Activated naive CD4-positive, alpha-beta T cell treated with anti-CD3 and anti-CD28 coated beads for 36 hours (primary cell): ENCODE measurements around the gene BTK. TPM values are rescaled to one million over a fixed set of nuclear protein-coding genes. Genes with fewer than 3 reads are reported as not detected.
A peak's percentile ranks its signal among the peaks of the same experiment; 100 is the strongest.

Source experiments
- CTCF ChIA-PET: fragments of 350-600 bp; sonication (Branson Sonifier 250); formaldehyde crosslinking; loops from one replicate; lab custom pipeline; 2021; ENCODE audit warnings: antibody characterized with exemption; lab: Charles Lee
- DNase-seq: peaks from one replicate; pipeline ENCODE4 v3.0.0-alpha.2; 2020
- H3K27ac Mint-ChIP-seq: one replicate; pipeline ENCODE4 v1.8.0; 2021; ENCODE audit warnings: mild to moderate bottlenecking, mixed read lengths
- H3K27me3 Mint-ChIP-seq: one replicate; pipeline ENCODE4 v1.8.0; 2021; ENCODE audit warnings: low read depth, mixed read lengths
- H3K36me3 Mint-ChIP-seq: one replicate; pipeline ENCODE4 v1.8.0; 2021; ENCODE audit warnings: low read depth, mixed read lengths
- H3K4me1 Mint-ChIP-seq: one replicate; pipeline ENCODE4 v1.8.0; 2021; ENCODE audit warnings: low read depth, mixed read lengths
- H3K4me3 Mint-ChIP-seq: one replicate; pipeline ENCODE4 v1.8.0; 2021; ENCODE audit warnings: mild to moderate bottlenecking, moderate library complexity, mixed read lengths
- H3K9me3 Mint-ChIP-seq: one replicate; pipeline ENCODE4 v1.8.0; 2021; ENCODE audit warnings: mixed read lengths
- intact Hi-C: fragments of 100-400 bp; cut with micrococcal nuclease; formaldehyde crosslinking; loops from one replicate; pipeline ENCODE4 v1.15.1; 2023
- total RNA-seq, 2 experiments: library from RNA; stranded (reverse); gene quantifications; one replicate each; pipeline ENCODE4 v1.2.3, GENCODE V29; 2021

Gene BTK
- under 1 TPM; 0.38 to 0.47 TPM for total RNA-seq

DNA sequence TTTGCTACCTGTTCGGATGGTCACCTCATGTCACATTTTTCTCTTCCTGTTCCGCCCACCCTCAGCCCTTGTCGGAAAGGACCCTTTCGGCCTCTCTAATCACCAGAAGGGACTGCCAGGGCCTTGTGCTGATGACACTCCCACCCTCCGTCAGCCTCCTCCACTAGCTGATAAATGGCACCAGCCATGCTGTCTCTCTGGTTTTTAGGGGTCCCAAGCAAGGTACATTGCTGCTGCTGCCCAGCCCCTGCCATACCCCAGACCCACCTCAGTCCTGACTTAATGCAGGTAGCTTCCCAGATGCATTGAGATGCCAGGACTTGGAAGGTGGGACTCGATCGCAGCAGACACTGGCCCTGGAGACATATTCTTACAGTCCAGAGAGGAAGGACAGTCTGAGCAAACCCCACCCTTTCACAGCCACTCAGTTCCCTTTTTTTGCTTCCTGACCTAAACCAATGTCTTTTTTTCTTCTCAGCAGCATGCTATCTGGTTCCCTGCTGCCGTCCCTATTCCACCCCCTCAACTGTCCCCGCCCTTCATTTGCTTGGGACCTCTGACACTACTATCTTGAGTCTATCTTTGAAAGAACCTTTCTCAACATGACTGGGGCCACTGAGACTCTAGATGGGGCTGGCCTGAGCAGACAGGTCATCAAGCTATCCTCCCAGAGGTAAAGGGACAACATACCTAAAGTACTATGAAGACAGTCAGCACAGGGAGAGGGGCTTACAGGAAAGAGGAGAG, at the start of gene BTK:
Gene BTK (minus strand): TSS at position 397 of the 747 bp plus-strand sequence. CDS start 10,907 bp downstream, outside the sequence.
- H3K9me3 Mint-ChIP-seq, result no peaks in the 10 kb centered on the region
- CTCF ChIA-PET, result interaction anchor here (0.6 kb wide), 1 partner anchor 26 kb away, joined by 5 read pairs; no protein-coding TSS in a partner anchor
- intact Hi-C loops, result no loop called here
- no peak within 1 kb of the TSS for H3K4me3 Mint-ChIP-seq
- no peaks in the 10 kb centered on the region for H3K4me1 Mint-ChIP-seq
- H3K27me3 Mint-ChIP-seq, result no peaks in the 10 kb centered on the region
- H3K27ac Mint-ChIP-seq, result no peak within 1 kb of the TSS
- DNase-seq, result no peak
- H3K36me3 Mint-ChIP-seq, result peaks cover 2% of the 10 kb centered on the region

DNA sequence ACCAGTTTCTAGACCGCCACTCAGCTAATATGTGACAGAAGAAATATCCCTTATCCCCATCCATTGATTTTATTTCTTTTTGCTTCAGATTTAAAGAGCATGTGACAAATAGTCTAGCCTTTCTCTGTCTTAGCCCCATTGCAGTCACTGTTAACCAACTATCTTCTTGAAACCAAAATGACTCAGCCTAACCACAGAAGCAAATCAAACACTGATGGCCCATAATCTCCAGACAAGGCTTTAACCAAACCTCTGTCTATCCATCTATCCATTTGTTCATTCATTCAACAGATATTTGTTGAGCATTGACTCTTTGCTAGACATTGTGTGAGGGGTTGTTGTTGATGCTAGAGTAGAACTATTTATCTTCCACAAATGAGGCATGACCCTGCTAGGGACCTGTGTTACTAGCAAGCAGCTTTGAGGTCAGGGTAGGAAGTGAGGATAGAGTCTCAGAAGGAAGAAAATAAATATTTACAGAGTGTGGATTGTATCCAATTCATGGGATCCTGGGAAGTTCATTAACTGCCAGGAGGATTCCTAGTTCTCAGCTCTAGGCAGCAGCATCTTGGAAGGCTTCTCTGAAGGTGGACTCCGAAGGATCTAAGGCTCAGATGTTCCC, 44.6 kb upstream of the BTK start:
- Mint-ChIP-seq H3K27me3 (no peaks in the 10 kb centered on the region), H3K4me1 (peaks cover 11% of the 10 kb centered on the region), H3K4me3 (no peak overlapping the region), H3K27ac (peak overlapping the region; percentile 68), H3K9me3 (no peaks in the 10 kb centered on the region), H3K36me3 (peaks cover 20% of the 10 kb centered on the region)
- CTCF ChIA-PET, result no interaction called here
- DNase-seq, result no peak
- intact Hi-C loops, result no loop called here

DNA sequence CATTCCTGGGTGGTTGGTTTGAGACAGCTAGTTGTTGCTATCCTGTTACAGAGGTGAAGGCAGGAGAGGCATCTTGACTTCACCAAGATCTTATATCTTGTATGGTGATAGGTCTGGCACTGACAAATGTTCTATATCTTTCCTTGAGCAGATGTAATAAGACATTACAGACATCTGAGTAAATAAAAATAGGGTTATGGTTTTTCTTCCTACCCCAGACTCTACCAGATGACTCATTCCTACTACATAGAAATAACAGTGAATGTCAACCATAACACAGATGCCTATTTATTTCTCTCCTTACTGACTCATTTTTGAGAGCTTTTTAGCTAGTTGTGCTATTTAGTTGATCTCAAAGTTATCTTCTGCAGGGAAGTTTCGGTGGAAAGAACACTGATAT, 43.9 kb upstream of the BTK start:
- Mint-ChIP-seq H3K4me3 (no peak overlapping the region), H3K36me3 (peaks cover 22% of the 10 kb centered on the region), H3K27me3 (no peaks in the 10 kb centered on the region), H3K4me1 (peaks cover 11% of the 10 kb centered on the region), H3K9me3 (no peaks in the 10 kb centered on the region), H3K27ac (peak overlapping the region; percentile 68)
- intact Hi-C loops, result no loop called here
- no peak for DNase-seq
- CTCF ChIA-PET, result no interaction called here

DNA sequence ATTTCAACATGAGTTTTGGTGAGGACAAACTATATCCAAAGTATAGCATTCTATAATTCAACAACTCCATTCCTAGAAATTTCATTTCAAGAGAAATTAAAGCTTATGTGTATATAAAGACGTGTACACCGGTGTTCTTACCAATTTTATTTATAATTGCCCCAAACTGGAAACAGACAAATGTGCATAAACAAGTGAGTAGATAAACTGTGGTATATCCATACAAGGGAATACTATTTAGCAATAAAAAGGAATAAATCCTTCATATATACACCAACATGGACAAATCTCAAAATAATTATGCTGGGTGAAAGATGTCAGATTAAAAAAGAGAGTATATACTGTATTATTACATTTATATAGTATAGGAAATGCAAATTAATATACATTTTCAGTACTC, 42.0 kb upstream of the BTK start:
- peaks cover 11% of the 10 kb centered on the region for H3K4me1 Mint-ChIP-seq
- H3K36me3 Mint-ChIP-seq, result peaks cover 24% of the 10 kb centered on the region
- no peaks in the 10 kb centered on the region for H3K27me3 Mint-ChIP-seq
- H3K4me3 Mint-ChIP-seq, result no peak overlapping the region
- DNase-seq, result no peak
- H3K9me3 Mint-ChIP-seq, result no peaks in the 10 kb centered on the region
- no peak overlapping the region for H3K27ac Mint-ChIP-seq
- intact Hi-C loops, result no loop called here
- CTCF ChIA-PET, result no interaction called here

DNA sequence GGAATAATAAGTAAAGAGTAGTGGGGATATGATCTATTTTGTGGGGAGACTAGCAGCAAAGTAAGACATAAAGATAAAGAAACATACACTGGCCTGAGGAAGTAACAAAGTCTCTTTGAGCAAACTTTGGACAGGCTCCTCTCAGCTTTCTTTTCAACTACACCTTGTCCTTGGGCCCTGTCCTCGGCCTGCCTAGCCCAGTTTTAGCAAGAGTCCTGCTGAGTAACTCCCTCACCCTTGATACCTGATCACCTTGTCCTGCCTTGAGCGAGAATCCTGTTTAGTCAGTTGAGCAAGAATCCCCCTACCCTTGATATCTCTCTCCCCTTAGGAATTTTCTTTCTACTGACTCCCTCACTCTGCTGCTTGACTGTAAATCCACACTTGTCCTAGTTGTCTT, 33.5 kb upstream of the BTK start:
- H3K27me3 Mint-ChIP-seq, result no peaks in the 10 kb centered on the region
- no peak overlapping the region for H3K27ac Mint-ChIP-seq
- H3K36me3 Mint-ChIP-seq, result peaks cover 7% of the 10 kb centered on the region
- peaks cover 36% of the 10 kb centered on the region for H3K4me1 Mint-ChIP-seq
- intact Hi-C loops, result loop anchor here (5.0 to 10.0 kb wide), 5 partner anchors 178 to 1235 kb away; partner anchors contain the start of genes BEX5 and GPRASP1
- peak overlapping the region; percentile 39 for H3K4me3 Mint-ChIP-seq
- no peak for DNase-seq
- CTCF ChIA-PET, result interaction anchor here (1.0 kb wide), 1 partner anchor 130 kb away, joined by 3 read pairs; no protein-coding TSS in a partner anchor
- H3K9me3 Mint-ChIP-seq, result no peaks in the 10 kb centered on the region

DNA sequence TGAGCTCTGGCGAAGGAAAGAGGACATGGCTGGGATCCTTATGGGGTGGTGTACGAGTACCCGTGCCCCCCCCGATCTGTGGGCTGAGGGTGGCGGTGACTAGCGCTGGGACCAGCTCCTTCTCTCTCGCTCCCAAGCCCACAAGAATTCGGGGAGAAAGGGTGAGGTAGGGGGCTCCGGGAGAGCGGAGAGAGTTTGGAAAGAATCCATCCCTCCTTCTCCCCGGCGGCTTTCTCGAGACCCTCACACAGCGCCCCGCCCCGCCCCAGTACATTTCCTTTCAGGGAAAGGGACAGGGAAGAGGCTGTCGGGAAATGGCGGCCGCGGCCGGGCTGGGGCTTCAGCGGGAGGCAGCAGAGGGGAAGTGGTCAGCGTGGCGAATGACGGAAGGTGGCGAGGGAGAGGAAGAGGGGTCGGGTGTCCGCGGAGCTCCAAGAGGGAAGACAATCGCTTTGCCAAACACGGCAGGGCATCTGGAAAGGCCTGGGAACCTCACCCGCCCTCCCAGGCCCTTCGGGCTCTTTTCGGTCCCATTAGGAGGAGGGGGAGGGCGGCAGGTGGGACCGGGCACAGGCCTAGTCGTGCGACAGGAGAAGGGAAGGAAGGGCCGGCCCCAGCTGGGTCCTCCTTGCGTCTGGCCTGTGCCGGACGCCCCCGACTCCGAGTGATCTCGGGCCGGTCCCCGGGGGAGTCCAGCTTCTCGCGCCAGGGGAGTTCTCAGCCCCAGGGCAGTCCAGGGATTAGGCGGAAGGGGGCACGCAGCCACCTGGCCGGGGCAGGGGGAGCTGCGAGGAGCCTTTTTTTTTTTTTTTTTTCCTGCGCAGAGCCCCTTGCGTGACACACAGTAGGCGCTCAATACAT, 32.2 kb upstream of the BTK start:
- no peaks in the 10 kb centered on the region for H3K9me3 Mint-ChIP-seq
- CTCF ChIA-PET, result interaction anchor here (0.7 to 1.0 kb wide), 3 partner anchors 132 to 341 kb away, joined by 3 to 4 read pairs (median 3); no protein-coding TSS in a partner anchor
- H3K4me3 Mint-ChIP-seq, result peak overlapping the region; percentile 80
- H3K27me3 Mint-ChIP-seq, result no peaks in the 10 kb centered on the region
- intact Hi-C loops, result loop anchor here (1.0 to 10.0 kb wide), 6 partner anchors 10 to 1237 kb away; partner anchors contain the start of genes BEX5, GPRASP1 and HNRNPH2
- DNase-seq, result peak; percentile 43
- peak overlapping the region; percentile 89 for H3K27ac Mint-ChIP-seq
- H3K4me1 Mint-ChIP-seq, result peaks cover 41% of the 10 kb centered on the region
- peaks cover 8% of the 10 kb centered on the region for H3K36me3 Mint-ChIP-seq

DNA sequence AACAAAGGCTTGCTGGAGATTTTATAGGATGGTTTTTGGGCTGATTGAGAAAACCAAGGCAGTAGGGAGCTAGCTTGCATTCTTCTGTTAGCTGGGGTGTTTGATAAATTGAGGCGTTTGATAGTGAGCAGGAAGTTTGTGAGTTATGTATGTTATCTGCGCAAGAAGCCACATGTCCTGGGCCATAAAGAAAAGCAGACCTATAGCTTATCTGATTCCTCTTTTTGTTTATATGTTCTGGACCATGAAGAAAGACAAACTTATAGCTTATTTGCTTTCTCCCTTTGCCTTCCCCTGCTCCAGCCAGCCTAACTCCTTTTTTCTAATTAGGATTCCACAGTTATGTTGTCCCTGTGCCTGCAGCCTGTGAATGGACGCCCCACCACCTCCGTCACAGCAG, 31.2 kb upstream of the BTK start:
- CTCF ChIA-PET, result interaction anchor here (0.6 to 1.3 kb wide), 6 partner anchors 9 to 385 kb away, joined by 3 to 5 read pairs (median 3); partner anchors contain the start of gene RPL36A
- H3K9me3 Mint-ChIP-seq, result no peaks in the 10 kb centered on the region
- H3K4me3 Mint-ChIP-seq, result peak overlapping the region; percentile 80
- no peak for DNase-seq
- H3K27me3 Mint-ChIP-seq, result no peaks in the 10 kb centered on the region
- H3K27ac Mint-ChIP-seq, result peak overlapping the region; percentile 89
- intact Hi-C loops, result loop anchor here (5.0 to 10.0 kb wide), 5 partner anchors 180 to 1238 kb away; partner anchors contain the start of genes BEX5 and GPRASP1
- H3K4me1 Mint-ChIP-seq, result peaks cover 50% of the 10 kb centered on the region
- H3K36me3 Mint-ChIP-seq, result peaks cover 15% of the 10 kb centered on the region

DNA sequence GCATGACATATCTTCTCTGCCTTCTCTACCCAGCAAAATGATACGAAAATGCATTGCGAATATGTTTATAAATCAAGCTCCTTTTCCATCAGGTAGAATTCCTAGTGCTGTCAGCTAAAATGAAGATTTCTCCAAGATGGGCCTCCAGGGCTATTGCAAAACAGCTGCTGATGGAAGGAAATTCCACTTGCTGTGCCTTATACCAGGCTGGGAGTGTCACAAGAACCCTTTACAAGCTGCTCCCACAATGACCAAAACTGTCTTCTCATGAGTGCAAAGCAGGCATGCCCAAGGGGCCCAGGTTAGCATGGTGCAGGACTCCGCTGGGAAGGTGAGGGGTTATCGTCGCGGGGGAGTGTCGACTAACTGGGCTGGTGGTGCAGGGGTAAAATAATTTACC, 30.7 kb upstream of the BTK start:
- Mint-ChIP-seq H3K27ac (no peak overlapping the region), H3K4me1 (peaks cover 54% of the 10 kb centered on the region), H3K27me3 (no peaks in the 10 kb centered on the region), H3K9me3 (no peaks in the 10 kb centered on the region), H3K36me3 (peaks cover 17% of the 10 kb centered on the region), H3K4me3 (no peak overlapping the region)
- DNase-seq, result no peak
- CTCF ChIA-PET, result interaction anchor here (0.6 to 1.6 kb wide), 8 partner anchors 10 to 386 kb away, joined by 3 to 5 read pairs (median 3); partner anchors contain the start of genes ARMCX4 and RPL36A
- intact Hi-C loops, result loop anchor here (5.0 to 10.0 kb wide), 5 partner anchors 181 to 1238 kb away; partner anchors contain the start of genes BEX5 and GPRASP1

DNA sequence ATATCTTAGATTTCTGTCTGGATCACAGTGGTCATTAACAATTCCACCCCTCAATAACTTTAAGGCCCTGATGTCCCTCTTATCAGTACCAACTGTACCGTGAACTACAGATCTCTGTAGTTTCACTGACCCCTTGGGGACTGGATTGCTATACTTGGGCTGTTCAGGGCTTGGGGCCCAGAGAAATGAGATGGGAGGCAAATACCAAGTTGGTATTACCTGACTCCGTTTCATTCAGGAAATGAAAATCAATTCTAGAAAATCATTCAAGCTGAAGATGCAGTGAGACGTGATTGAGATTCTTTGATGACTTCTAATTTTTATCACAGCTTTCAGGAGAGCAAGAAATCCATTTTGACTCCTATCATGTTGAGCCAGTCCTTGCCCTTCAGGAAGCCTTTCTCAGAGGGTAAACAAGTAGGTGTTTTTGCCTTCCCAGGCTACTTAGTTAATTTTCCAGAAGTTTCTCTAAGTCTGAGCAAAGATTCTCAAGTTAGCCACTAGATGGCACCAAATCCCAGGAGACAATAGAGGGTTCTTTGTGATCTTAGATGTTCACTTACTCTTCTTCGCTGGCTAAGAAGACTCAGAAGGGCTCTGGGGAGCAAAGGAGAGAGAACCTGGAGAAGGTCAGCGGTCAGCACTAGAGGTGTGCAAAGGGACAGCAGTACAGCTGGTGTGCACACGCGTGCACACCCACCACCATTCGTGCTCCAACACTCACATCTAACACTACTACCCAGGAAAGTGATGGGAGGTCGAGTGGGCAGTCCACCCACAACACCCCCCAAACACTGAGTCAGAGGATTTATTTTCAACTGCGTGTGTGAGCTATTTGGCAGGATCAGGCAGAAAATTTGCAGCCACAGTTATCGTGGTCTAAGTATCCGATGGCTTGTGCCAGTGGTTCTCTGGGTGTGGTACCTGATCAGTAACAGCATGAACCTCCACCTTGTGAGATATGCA, 29.5 kb upstream of the BTK start:
- peak overlapping the region; percentile 88 for H3K27ac Mint-ChIP-seq
- intact Hi-C loops, result loop anchor here (1.0 to 10.0 kb wide), 10 partner anchors 70 to 1239 kb away; partner anchors contain the start of genes ARMCX1, ARMCX4, BEX5 and GPRASP1
- no peak overlapping the region for H3K4me3 Mint-ChIP-seq

DNA sequence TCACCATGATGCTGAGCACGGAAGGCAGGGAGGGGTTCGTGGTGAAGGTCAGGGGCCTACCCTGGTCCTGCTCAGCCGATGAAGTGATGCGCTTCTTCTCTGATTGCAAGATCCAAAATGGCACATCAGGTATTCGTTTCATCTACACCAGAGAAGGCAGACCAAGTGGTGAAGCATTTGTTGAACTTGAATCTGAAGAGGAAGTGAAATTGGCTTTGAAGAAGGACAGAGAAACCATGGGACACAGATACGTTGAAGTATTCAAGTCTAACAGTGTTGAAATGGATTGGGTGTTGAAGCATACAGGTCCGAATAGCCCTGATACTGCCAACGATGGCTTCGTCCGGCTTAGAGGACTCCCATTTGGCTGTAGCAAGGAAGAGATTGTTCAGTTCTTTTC, 26.0 kb upstream of the BTK start:
- intact Hi-C loops, result loop anchor here (10.0 kb wide), 1 partner anchor 1243 kb away; the partner anchor contains the start of gene GPRASP1
- H3K36me3 Mint-ChIP-seq, result peaks cover 14% of the 10 kb centered on the region
- peaks cover 49% of the 10 kb centered on the region for H3K4me1 Mint-ChIP-seq
- H3K27ac Mint-ChIP-seq, result peak overlapping the region; percentile 46
- no peak for DNase-seq
- no peak overlapping the region for H3K4me3 Mint-ChIP-seq
- H3K9me3 Mint-ChIP-seq, result no peaks in the 10 kb centered on the region
- CTCF ChIA-PET, result interaction anchor here (0.7 to 2.0 kb wide), 2 partner anchors 21 to 27 kb away, joined by 5 to 8 read pairs; partner anchors contain the start of gene RPL36A
- no peaks in the 10 kb centered on the region for H3K27me3 Mint-ChIP-seq

More for the DNA sequence above, 29.5 kb upstream of the BTK start:
- CTCF ChIA-PET, result interaction anchor here (0.6 to 2.2 kb wide), 14 partner anchors 11 to 646 kb away, joined by 3 to 10 read pairs (median 3); partner anchors contain the start of genes ARMCX2 and ARMCX4
- Mint-ChIP-seq H3K4me1 (peaks cover 60% of the 10 kb centered on the region), H3K36me3 (peaks cover 13% of the 10 kb centered on the region), H3K9me3 (no peaks in the 10 kb centered on the region), H3K27me3 (no peaks in the 10 kb centered on the region)
- DNase-seq, result peak; percentile 30
